Kidney epithelial cell (primary cell): ENCODE measurements around the gene KIF25. TPM values are rescaled to one million over a fixed set of nuclear protein-coding genes. Genes with fewer than 3 reads are reported as not detected.
A peak's percentile ranks its signal among the peaks of the same experiment; 100 is the strongest.

ENCODE experiments used
- DNase-seq: peaks from one replicate; pipeline ENCODE4 v3.0.0-alpha.2; 2010; ENCODE audit warnings: low read depth
- H3K27me3 ChIP-seq: 2 replicates; pipeline ENCODE4 v1.6.0; 2011; ENCODE audit warnings: low read length; ENCODE audit not compliant: control insufficient read depth, insufficient read depth
- H3K36me3 ChIP-seq: 2 replicates; pipeline ENCODE4 v1.5.1; 2011; ENCODE audit warnings: low read length; ENCODE audit not compliant: control insufficient read depth, insufficient read depth
- H3K4me3 ChIP-seq: 2 replicates; pipeline ENCODE4 v1.5.1; 2011; ENCODE audit warnings: low read depth, mild to moderate bottlenecking, control low read depth, low read length
- CTCF ChIP-seq: IDR thresholded peaks from 2 replicates; pipeline ENCODE4 v1.5.1; 2011; ENCODE audit warnings: mild to moderate bottlenecking, moderate library complexity, low read length, control low read depth, inconsistent platforms; ENCODE audit not compliant: insufficient read depth, poor library complexity, severe bottlenecking
- total RNA-seq: library from RNA; depleted of rRNA; stranded (reverse); fragments of >200 nt; gene quantifications from 2 replicates; pipeline ENCODE4 v1.2.3, GENCODE V29; 2015

The KIF25 gene
- total RNA-seq, 1 donor from 2014 or later: not detected

DNA sequence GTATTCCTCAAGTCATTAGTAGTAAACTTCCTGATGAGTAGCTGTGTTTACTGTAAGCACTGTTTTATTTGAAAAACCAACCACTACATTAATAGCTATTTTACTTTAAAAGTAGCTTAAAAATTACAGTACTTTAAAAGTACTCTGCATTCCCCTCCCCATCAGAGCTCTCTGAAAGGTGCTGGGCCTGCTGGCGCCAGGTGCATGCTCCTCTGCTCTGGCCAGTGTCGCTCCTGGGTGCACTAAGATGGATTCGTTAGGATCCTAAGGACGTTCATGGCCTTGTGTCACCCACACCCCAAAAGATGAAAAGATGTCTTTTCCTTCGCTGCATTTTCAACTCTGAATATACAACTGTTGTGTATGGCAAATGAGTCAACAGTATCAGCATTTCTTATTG, 43.9 kb upstream of the KIF25 start:
- H3K36me3 ChIP-seq: no peaks in the 10 kb centered on the region
- no peak for DNase-seq
- H3K4me3 ChIP-seq: no peak overlapping the region
- H3K27me3 ChIP-seq: no peaks in the 10 kb centered on the region
- no peak for TF ChIP-seq CTCF

- no peak for DNase-seq
- H3K36me3 ChIP-seq: no peaks in the 10 kb centered on the region
- H3K4me3 ChIP-seq: no peak overlapping the region
- no peaks in the 10 kb centered on the region for H3K27me3 ChIP-seq
- no peak for TF ChIP-seq CTCF
Measured at GRCh38 chr6:167954151-167954550, 43.3 kb upstream of the KIF25 start.

- DNase-seq: no peak
- Histone ChIP-seq H3K36me3 (no peaks in the 10 kb centered on the region), H3K4me3 (no peak overlapping the region), H3K27me3 (no peaks in the 10 kb centered on the region)
- no peak for TF ChIP-seq CTCF
Measured at GRCh38 chr6:167956491-167956890, 41.0 kb upstream of the KIF25 start.

DNA sequence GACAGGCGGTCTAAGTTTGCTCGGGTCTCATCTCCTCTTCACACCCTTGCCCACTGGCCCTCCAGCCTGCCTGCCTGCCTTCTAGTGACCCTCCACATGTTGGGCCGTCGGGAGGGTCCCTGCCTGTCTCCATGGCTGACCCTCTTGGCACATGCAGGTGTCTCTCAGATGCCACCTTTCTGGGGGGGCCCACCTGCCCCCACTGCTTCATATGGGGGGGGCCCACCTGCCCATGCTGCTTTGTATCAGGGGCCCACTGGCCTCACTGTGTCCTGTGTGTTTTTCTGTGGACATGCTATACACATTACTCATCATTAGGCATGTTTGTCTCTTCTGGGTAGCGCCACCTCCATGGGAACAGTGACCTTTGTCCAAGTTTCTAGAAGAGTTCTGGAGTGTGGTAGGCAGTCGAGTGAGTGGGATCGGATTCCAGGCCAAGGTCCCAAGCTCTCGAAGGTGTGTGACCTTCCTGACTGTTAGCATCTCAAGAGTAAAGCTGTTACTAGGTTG, 40.4 kb upstream of the KIF25 start:
- TF ChIP-seq CTCF: no peak
- H3K4me3 ChIP-seq: no peak overlapping the region
- no peaks in the 10 kb centered on the region for H3K36me3 ChIP-seq
- DNase-seq: peak; percentile 26
- H3K27me3 ChIP-seq: no peaks in the 10 kb centered on the region

DNA sequence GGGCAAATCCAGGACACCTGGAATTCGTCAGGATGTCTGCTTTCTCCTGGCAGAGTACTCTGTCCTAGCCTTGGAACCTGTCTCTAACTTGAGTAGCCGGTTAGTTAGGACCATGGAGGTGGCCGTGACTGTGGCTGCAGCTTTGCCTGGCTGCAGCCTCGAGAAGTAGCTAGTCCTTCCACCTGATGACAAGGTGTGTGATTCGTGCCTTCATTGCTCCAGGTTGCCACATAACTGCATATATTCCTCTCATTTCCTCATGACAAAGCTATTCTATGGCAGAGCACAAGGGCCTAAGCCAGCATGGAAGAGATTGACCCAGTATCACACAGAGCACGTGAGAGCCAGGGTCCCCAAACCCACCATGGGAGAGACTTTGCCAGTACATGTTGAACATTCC, 39.8 kb upstream of the KIF25 start:
- Histone ChIP-seq H3K4me3 (no peak overlapping the region), H3K36me3 (no peaks in the 10 kb centered on the region), H3K27me3 (no peaks in the 10 kb centered on the region)
- no peak for TF ChIP-seq CTCF
- DNase-seq: no peak

DNA sequence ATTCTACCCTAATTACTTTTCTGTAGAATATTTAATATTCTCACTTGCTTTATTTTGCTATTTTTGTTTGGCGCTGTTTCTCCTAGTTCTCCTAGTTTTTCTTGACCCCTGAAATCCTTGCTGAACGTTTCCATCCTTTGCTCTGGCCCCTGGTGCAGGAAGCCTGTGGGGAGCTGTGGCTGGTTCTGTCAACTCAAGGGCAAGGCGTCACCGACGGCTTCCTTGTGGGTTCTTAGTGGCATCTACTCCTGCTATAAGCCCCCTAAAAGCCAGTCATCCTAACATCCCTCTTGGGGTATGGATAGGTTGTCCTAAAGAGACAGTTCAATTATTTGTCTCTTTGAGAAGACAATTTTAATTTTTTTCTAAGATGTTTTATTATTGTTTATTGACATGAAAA, 36.9 kb upstream of the KIF25 start:
- TF ChIP-seq CTCF: no peak
- H3K36me3 ChIP-seq: peaks cover 2% of the 10 kb centered on the region

More for the DNA sequence above, 36.9 kb upstream of the KIF25 start:
- Histone ChIP-seq H3K27me3 (no peaks in the 10 kb centered on the region), H3K4me3 (no peak overlapping the region)
- no peak for DNase-seq
